NK-92 (cell line): Measurements from ENCODE around the gene ULK4.
"Not testable (repeated sequence)": the region's sequence is repeated elsewhere in the genome, so short reads cannot be mapped to it uniquely, and the experiment has no call there.

Experiments
- DNase-seq: peaks from one replicate; lab custom pipeline; 2025; ENCODE audit not compliant: unreplicated experiment; lab: John Stamatoyannopoulos, UW

ULK4 gene

DNA sequence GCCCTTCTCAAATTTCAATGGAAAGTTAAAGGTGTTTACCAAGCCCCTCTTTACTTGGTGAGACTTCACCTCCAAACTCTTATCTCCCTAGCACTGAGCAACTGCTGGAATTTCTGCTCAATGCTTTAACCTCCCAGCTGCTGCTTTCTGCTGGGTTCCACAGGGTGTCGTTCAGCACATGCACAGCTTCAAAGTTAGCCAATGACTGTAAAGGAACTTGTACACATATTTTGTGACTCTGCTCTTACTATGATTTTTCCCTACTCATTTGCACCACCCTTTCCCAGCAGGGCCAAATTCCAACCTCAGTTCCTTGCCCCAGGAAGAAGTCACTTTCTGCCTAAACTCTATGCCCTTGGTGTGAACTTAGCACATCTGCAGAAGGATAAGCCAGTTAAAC lies 89.7 kb downstream of the ULK4 start:
- no peak for DNase-seq

DNA sequence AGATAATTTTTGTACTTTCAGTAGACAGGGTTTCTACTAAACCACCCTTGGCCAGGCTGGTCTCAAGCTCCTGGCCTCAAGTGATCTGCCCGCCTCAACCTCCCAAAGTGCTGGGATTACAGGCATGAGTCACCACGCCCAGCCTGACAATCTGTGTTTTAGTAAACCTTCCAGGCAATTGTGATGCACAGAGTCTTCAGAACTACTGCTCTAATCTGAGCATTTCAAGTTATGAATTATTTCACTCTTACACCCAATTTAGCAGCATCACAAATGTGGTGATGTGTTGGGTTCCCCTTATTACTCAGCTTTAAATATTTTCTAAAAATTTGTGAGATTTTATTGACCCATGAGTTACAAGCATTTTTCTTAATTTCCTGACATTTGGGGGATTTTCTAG lies 94.4 kb downstream of the ULK4 start:
- no peak for DNase-seq

DNA sequence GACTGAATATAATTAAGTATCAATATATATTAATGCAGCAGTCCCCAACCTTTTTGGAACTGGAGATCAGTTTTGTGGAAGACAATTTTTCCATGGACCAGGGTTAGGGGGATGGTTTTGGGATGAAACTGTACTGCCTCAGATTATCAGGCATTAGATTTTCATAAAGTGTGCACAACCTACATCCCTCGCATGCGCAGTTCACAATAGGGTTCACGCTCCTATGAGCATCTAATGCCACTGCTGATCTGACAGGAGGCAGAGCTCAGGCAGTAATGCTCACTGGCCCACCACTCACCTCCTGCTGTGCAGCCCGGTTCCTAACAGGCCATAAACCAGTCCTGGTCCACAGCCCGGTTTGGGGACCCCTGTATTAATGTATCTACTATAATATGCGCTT lies 95.6 kb downstream of the ULK4 start:
- no peak for DNase-seq

DNA sequence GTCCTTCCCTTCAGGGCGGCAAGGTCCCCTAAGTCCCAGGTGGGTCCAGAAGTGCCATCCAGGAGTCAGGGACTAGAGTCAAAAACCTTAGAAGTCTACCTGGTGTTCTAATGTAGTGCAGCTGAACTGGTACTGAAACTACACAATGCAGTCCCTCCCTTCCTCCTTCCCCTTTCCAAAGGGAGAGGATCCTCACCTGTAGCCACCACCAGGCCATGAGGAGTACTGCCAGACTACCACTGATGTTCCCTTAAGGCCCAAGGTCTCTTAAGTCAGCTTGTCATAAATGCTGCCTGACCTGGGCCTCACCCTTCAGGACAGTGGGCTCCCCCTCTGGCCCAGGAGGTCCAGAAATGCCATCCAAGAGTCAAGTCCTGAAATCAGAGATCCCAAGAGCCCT lies 98.9 kb downstream of the ULK4 start:
- DNase-seq = no peak

DNA sequence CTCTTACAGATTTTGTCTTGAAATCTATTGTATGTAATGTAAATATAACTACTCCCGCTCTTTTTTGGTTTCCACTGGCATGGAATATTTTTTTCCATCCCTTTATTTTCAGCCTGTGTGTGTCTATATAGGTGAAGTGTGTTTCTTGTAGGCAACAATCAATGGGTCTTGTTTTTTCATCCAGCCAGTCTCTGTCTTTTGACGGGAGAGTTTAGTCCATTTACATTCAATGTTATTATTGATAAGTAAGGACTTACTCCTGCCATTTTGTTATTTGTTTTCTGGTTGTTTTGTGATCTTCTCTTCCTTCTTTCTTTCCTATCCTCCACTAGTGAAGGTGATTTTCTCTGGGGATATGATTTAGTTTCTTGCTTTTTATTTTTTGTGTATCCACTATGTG lies 101.4 kb downstream of the ULK4 start:
- not testable (repeated sequence) for DNase-seq

DNA sequence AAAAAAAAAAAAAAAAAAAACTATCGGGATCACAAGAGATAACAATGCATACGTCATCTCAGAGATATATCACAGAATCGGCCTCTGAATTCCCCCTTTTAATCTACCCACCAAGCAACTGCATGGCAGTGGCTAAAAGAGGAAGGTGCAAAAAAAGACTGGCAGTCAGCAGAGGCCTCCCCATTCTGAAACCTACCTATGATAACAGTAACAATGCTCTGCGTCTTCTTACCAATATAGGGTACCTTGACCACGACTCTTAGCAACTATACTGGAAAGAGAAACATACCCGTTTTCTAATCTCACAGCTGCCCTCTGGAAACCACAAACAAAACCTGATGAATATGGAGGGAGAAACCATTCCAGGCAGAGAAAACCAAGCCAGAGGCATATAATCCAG lies 106.9 kb downstream of the ULK4 start:
- no peak for DNase-seq

DNA sequence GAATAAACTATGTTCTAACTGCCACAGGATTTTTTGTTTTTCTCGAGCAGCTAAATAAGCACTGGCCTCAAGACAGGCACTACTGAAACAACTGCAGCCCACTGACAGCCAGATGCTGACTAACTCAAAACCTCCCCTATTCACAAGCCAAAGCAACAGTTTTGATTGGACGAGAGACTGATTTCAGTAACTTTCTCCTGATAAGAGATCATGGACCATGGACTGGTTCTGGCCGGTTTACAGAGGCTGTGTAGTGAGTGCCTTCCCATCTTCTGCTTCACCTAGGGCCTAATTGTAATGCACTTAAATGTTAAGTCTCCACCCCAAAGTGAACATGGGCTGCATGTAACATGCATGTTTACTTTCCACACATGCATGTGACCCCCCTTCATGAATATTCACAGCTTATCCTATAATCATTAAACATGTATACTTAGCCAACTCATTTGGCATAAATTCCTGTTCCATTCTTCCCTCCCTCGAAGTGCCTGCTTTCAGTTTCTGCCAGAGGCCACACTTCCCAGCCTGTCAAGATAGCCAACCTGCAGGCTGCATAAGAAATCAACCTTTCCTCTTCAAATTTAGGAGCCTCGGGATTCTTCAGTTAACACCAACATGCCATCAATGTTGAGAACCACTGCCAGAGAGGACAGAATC lies 108.2 kb downstream of the ULK4 start:
- no peak for DNase-seq

DNA sequence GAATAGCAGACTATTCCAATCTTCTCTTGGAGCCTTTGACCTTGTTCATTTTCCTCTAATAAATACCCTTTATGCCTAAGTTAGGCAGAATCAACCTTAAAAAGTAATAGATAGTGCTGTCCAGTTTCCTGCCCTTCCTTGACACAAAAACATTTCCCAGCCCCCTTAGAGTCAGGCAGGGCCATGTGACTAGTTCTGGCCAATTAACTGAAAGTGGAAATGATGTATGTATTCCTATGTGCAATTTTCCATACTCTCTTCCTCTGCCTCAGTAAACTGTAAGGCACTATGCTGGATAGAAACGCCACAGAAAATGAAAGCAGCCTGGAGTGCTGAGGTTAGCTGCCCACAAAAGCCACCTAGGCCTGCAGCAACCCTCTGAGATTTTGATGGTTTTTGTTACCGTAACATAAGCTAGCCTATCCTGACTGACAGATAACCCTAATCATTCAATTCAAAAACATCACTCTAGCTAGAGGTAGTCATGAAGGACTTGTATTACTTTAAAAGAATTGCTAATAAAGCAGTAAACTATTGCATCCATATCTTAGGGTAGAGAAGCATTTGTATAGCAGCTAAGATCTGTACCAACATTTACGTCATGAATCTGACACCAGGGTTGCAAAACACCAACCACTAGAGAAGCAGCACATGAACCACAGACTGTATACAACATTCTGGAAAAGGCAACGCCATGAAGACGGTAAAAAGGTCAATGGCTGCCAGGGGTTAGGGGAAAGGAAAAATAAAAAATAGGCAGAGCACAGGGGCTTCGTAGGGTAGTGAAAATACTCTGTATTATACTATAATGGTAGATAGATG lies 112.9 kb downstream of the ULK4 start:
- DNase-seq = no peak

DNA sequence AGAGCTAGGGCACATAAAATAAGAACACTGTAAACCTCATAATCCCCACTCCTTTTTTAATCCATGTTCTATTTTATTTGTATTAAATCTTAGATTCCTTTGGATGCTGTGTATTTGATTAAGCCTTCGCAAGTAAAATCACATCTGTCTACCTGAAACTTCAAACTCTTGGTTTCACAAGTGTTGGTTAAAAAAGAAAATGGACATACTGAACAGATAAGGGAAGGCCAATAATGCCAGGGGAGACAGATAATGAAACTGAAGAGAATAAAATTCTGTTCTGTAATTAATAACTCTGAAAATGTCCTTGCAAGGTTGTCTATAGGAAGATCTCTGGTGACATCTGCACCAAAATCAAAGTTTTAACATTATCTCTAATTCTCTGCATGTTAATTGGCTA lies 114.2 kb downstream of the ULK4 start:
- DNase-seq = no peak

DNA sequence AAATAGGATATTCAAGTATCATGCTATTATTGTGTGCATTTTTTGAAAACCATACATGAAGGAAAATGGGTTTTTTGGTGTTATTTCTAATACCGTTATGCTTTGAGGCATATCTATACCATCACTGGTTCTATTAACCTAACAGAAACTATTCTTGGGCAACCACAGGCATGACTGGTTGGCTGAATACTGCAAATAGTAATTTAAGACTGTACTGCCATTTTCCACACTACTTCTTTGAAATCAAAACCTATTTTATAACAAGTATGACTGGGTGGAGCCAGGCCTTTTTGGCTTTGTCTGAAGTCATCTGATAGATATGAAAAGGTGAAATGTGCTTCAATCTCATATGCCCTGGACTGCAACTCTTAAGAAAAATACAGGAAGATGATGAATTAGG lies 115.1 kb downstream of the ULK4 start:
- no peak for DNase-seq

DNA sequence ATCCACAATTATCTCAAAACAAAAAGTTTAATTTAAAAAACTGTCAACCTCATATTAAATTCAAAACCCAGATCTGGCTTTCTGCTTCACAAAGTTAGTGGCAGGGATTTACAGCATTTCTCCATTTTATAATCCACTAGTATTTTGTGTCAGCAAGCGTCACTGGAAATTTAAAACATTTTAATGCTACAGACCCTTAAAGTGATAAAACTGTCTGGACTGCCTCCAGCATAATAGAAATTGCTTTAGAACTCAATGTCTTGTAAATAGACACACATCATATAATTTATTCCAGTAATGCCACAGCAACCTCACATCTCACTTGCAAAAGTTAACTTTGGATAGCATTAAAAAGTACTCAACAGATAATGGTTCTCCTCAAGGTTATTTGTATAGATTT lies 116.1 kb downstream of the ULK4 start:
- no peak for DNase-seq

DNA sequence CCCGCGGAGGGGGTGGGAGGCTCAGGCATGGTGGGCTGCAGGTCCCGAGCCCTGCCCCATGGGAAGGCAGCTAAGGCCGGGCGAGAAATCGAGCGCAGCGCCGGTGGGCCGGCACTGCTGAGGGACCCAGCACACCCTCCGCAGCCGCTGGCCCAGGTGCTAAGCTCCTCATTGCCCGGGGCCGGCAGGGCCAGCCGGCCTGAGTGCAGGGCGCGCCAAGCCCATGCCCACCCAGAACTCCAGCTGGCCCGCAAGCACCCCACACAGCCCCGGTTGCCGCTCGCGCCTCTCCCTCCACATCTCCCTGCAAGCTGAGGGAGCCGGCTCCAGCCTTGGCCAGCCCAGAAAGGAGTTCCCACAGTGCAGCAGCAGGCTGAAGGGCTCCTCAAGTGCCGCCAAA lies 117.6 kb downstream of the ULK4 start:
- not testable (repeated sequence) for DNase-seq

DNA sequence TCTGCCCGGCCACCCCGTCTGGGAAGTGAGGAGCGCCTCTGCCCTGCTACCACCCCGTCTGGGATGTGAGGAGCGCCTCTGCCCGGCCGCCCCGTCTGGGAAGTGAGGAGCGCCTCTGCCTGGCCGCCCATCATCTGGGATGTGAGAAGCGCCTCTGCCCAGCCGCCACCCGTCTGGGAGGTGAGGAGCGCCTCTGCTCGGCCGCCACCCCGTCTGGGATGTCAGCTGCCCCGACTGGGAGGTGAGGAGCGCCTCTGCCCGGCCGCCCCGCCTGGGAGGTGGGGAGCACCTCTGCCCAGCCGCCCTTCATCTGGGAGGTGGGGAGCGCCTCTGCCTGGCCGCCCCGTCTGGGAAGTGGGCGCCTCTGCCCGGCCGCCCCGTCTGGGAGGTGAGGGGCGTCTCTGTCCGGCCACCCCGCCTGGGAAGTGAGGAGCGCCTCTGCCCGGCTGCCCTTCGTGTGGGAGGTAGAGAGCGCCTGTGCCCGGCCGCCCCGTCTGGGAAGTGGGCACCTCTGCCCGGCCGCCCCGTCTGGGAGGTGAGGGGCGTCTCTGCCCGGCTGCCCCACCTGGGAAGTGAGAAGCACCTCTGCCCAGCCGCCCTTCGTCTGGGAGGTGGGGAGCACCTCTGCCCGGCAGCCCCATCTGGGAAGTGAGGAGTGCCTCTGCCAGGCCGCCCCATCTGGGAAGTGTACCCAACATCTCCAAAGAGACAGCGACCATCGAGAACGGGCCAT lies 120.8 kb downstream of the ULK4 start:
- DNase-seq = not testable (repeated sequence)

DNA sequence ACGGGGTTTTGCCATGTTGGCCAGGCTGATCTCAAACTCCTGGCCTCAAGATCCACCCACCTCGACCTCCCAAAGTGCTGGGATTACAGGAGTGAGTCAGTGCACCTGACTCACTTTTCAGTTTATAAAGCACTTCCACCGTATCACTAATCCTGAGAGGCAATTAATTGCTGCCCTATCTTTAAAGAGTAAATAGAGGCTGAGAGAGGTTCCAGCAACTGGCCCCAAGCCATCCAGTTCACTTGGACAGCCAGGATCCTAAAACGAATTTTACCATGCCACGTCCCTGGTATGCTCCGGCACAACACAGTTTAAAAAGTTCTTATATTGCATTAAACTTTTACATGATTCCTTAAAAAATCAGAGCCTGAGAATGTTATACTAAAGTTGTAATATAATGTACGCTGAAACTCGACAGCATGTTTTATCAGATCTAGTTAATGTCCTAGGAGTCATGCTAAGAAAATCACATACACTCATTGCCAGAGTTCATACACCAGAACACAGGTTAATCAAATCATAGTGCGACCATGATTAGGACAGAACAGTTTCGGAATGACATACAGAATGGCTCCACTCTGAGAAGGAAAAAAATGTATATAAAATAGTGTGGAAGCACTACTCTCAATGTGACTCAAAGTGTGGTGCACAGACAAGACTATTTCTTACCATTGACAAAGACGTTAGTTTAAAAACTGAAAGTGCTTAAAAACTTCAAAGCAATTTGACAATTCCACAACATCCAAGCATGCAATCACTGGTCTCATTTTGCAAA lies 125.4 kb downstream of the ULK4 start:
- DNase-seq = no peak

DNA sequence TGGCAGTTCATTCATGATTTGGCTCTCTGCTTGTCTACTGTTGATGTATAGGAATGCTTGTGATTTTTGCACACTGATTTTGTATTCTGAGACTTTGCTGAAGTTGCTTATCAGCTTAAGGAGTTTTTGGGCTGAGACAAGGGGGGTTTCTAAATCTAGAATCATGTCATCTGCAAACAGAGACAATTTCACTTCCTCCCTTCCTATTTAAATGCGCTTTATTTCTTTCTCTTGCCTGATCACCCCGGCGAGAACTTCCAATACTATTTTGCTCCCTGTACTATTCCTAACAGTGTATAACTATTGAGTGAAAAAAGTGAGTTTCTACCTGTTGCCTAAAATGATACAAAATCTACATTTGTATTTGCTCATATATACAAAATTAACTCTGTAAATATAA lies 128.3 kb downstream of the ULK4 start:
- no peak for DNase-seq

DNA sequence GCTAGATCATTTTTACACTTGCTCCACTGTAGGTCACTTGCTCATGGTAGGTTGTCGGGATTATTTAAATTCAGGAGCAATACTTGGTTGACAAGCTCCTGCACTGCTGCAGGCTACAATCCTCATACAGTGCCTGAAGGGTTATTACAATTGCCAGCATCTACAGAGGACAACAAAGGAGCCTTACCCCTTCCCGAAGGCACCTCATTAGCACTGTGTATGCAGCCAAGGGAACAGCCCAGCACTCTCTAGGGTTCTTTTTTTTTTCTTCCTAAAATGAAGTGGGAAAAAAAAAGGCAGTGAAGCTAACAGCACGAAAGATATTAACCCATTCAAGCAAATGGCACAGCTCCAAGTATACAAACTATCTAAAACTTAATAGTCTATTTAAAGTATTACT lies 142.7 kb downstream of the ULK4 start:
- no peak for DNase-seq

DNA sequence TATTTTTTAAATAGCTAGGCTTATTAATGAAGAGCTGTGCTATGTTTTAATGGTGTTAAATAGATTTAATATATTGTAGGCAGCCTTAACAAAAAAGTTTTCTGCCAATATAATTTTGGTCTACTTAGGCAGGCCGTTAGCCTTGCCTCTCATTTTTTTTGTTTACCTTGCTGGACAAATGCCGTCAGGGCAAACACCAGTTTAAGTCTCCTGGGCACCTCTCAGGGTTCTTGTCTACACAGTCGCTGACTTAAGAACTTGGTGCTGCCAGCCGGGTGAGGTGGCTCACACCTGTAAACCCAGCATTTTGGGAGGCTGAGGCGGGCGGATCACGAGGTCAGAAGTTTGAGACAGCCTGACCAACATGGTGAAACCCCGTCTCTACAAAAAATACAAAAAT lies 153.3 kb downstream of the ULK4 start:
- DNase-seq = no peak

DNA sequence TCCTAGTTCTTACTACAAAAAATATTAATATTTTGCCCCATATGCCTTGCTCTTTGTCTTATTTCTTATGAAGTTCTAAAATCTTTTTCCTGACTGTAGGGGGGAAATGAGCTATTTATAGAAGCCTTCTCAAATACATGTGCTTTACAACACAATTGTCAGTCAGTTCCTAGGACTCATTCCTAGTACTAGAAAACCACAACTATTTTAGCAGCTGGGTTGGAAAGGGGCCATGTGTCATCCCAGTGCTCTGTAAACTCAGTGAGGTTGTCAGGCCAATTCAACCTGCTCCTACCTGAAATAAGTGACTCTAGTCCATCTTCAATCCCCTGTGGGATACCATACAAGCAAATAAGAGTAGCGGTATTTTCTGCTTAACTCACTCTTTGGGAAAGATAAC lies 153.8 kb downstream of the ULK4 start:
- no peak for DNase-seq

DNA sequence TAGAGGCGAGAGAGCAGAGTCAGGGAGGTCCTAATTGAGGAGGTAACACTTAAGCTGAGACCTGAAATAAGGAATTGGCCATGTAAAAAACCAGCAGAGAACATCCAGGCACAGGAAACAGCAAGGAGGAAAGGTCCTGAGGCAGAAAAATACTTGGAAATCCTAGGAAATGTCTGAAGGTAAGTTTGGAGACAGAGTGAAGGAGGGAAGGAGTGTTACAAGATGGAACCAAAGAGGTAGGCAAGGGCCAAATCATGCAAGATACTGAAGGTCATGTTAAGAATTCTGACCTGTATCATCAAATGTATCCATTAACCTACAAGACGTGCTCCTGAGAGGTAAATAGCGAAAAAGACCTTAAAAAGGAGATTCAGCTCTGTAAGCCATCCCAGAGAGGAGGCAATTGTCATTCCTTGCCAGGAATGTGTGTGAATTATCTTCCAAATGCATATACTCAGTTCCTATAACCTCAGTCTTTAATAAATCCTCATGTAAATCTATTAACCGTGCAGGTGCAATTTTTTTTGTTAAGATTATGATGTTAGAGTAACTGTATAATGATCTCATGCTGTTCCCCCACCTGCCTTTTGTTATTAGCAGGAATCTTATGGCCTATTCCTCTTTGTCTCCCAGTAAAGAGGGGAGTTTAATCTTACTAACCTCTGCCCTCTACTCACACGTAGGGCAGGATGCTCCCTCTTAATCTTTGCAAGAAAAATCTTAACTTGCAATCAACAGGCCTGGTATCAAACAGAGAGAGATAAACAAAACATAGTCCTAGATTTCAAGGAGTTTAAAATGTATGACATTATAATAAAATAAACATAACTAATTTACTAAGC lies 166.9 kb downstream of the ULK4 start:
- no peak for DNase-seq

DNA sequence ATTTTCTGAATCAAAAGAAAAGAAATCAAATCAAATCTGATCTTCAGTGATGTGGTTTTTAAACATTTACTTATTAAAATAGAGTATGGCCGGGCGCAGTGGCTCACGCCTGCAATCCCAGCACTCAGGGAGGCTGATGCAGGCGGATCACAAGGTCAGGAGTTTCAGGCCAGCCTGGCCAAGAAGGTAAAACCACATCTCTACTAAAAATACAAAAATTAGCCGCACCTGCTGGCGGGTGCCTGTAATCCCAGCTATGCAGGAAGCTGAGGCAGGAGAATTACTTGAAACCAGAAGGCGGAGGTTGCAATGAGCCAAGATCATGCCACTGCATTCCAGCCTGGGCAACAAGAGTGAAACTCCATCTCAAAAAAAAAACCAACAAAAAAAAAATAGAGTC lies 169.1 kb downstream of the ULK4 start:
- DNase-seq = no peak
